ENCODE measurements around the gene RBM39. TPM values are rescaled to one million over a fixed set of nuclear protein-coding genes. Genes with fewer than 3 reads are reported as not detected.

Gene RBM39
- total and polyA plus RNA-seq, 2 of the 13 experiments (the other 11 are each of a cell fraction or from before 2014, with no cell fraction given): 788 to 920 TPM

DNA sequence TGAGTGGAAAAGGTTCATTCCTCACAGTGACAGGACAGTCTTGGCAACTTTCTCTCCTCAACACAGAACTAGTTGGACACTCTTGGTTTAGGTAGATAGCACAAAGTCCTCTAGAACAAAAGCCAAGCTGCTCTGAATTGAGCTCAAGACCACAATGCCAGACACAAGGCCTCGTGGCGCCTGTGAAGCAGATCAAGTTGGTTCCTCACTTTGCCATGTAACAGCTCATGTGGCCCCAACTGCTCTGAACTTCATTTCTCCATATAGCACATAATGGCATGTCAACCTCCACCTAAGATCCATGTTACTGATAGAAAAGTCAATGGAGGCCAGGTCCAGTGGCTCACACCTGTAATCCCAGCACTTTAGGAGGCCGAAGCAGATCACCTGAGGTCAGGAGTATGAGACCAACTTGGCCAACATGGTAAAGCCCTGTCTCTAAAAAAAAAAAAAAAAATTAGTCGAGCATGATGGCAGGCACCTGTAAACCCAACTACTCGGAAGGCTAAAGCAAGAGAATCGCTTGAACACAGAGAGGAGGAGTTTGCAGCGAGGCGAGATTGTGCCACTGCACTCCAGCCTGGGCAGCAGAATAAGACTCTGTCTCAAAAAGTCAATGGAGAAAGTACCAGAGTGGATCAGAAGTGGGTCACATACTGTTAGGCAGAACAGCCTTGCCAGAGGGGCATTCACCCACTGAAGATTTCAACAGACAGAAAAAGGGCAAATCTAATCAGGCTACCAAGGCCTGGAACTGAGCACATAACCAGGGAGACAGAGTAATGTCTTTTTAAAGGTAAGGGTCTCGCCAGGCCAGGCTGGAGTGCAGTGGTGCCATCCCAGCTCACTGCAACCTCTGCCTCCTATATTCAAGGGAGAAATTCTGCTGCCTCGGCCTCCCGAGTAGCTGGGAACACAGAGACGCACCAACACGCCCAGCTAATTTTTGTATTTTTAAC, 21.6 kb downstream of the RBM39 start (continued):
- TF ChIP-seq EED (CRISPR knock-in tag; IDR thresholded peaks at IDR 0.05) (no peak), SAFB2 (CRISPR knock-in tag; IDR thresholded peaks at IDR 0.05; ENCODE audit: borderline replicate concordance, low read depth) (no peak), KDM3A (CRISPR knock-in tag; IDR thresholded peaks at IDR 0.05; ENCODE audit: low read depth) (no peak), MIER3 (CRISPR knock-in tag; IDR thresholded peaks at IDR 0.05; ENCODE audit: borderline replicate concordance) (no peak), POLR2A (IDR thresholded peaks at IDR 0.05; ENCODE audit: insufficient read depth in 1 of 2, low read depth in 2 of 2, low read length in 2 of 2) (peak; percentile 32 to 59; a peak in 3 of 4 replicates), ZNF709 (CRISPR knock-in tag; IDR thresholded peaks at IDR 0.05) (no peak), KLF15 (CRISPR knock-in tag; IDR thresholded peaks at IDR 0.05; ENCODE audit: borderline replicate concordance) (no peak), GATA4 (IDR thresholded peaks at IDR 0.05; ENCODE audit: borderline replicate concordance, low read depth) (no peak), ZFP36L1 (CRISPR knock-in tag; IDR thresholded peaks at IDR 0.05) (0 out of 2 replicates have a peak, but pooled peaks have one; percentile 57), NFE2L2 (IDR thresholded peaks at IDR 0.05; ENCODE audit: low read length) (no peak), SMYD3 (CRISPR knock-in tag; IDR thresholded peaks at IDR 0.05) (no peak), ZKSCAN1 (IDR thresholded peaks at IDR 0.05; ENCODE audit: low read length) (no peak), ZNF263 (CRISPR knock-in tag; IDR thresholded peaks at IDR 0.05) (no peak), MEIS1 (CRISPR knock-in tag; IDR thresholded peaks at IDR 0.05; ENCODE audit: borderline replicate concordance) (no peak), POGZ (CRISPR knock-in tag; IDR thresholded peaks at IDR 0.05) (no peak)
- TF ChIP-seq, protein P1, sequence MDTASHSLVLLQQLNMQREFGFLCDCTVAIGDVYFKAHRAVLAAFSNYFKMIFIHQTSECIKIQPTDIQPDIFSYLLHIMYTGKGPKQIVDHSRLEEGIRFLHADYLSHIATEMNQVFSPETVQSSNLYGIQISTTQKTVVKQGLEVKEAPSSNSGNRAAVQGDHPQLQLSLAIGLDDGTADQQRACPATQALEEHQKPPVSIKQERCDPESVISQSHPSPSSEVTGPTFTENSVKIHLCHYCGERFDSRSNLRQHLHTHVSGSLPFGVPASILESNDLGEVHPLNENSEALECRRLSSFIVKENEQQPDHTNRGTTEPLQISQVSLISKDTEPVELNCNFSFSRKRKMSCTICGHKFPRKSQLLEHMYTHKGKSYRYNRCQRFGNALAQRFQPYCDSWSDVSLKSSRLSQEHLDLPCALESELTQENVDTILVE (CRISPR knock-in tag; IDR thresholded peaks at IDR 0.05): no peak
- TF ChIP-seq, protein P2, sequence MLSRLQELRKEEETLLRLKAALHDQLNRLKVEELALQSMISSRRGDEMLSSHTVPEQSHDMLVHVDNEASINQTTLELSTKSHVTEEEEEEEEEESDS (CRISPR knock-in tag; IDR thresholded peaks at IDR 0.05; ENCODE audit: borderline replicate concordance): no peak
- TF ChIP-seq, protein P3, sequence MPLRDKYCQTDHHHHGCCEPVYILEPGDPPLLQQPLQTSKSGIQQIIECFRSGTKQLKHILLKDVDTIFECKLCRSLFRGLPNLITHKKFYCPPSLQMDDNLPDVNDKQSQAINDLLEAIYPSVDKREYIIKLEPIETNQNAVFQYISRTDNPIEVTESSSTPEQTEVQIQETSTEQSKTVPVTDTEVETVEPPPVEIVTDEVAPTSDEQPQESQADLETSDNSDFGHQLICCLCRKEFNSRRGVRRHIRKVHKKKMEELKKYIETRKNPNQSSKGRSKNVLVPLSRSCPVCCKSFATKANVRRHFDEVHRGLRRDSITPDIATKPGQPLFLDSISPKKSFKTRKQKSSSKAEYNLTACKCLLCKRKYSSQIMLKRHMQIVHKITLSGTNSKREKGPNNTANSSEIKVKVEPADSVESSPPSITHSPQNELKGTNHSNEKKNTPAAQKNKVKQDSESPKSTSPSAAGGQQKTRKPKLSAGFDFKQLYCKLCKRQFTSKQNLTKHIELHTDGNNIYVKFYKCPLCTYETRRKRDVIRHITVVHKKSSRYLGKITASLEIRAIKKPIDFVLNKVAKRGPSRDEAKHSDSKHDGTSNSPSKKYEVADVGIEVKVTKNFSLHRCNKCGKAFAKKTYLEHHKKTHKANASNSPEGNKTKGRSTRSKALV (CRISPR knock-in tag; IDR thresholded peaks at IDR 0.05): no peak
- TF ChIP-seq, protein P4, sequence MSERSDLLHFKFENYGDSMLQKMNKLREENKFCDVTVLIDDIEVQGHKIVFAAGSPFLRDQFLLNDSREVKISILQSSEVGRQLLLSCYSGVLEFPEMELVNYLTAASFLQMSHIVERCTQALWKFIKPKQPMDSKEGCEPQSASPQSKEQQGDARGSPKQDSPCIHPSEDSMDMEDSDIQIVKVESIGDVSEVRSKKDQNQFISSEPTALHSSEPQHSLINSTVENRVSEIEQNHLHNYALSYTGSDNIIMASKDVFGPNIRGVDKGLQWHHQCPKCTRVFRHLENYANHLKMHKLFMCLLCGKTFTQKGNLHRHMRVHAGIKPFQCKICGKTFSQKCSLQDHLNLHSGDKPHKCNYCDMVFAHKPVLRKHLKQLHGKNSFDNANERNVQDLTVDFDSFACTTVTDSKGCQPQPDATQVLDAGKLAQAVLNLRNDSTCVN (CRISPR knock-in tag; IDR thresholded peaks at IDR 0.05; ENCODE audit: borderline replicate concordance): 0 out of 2 replicates have a peak, but pooled peaks have one; percentile 13
- TF ChIP-seq, protein P5, sequence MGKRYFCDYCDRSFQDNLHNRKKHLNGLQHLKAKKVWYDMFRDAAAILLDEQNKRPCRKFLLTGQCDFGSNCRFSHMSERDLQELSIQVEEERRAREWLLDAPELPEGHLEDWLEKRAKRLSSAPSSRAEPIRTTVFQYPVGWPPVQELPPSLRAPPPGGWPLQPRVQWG (CRISPR knock-in tag; IDR thresholded peaks at IDR 0.05; ENCODE audit: borderline replicate concordance, low read depth): no peak
- TF ChIP-seq, protein P6, sequence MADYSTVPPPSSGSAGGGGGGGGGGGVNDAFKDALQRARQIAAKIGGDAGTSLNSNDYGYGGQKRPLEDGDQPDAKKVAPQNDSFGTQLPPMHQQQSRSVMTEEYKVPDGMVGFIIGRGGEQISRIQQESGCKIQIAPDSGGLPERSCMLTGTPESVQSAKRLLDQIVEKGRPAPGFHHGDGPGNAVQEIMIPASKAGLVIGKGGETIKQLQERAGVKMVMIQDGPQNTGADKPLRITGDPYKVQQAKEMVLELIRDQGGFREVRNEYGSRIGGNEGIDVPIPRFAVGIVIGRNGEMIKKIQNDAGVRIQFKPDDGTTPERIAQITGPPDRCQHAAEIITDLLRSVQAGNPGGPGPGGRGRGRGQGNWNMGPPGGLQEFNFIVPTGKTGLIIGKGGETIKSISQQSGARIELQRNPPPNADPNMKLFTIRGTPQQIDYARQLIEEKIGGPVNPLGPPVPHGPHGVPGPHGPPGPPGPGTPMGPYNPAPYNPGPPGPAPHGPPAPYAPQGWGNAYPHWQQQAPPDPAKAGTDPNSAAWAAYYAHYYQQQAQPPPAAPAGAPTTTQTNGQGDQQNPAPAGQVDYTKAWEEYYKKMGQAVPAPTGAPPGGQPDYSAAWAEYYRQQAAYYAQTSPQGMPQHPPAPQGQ (CRISPR knock-in tag; IDR thresholded peaks at IDR 0.05; ENCODE audit: borderline replicate concordance): no peak
- TF ChIP-seq, protein P7, sequence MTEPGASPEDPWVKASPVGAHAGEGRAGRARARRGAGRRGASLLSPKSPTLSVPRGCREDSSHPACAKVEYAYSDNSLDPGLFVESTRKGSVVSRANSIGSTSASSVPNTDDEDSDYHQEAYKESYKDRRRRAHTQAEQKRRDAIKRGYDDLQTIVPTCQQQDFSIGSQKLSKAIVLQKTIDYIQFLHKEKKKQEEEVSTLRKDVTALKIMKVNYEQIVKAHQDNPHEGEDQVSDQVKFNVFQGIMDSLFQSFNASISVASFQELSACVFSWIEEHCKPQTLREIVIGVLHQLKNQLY (CRISPR knock-in tag; IDR thresholded peaks at IDR 0.05): no peak
